ENCODE data around the gene PDE3B.

DNA sequence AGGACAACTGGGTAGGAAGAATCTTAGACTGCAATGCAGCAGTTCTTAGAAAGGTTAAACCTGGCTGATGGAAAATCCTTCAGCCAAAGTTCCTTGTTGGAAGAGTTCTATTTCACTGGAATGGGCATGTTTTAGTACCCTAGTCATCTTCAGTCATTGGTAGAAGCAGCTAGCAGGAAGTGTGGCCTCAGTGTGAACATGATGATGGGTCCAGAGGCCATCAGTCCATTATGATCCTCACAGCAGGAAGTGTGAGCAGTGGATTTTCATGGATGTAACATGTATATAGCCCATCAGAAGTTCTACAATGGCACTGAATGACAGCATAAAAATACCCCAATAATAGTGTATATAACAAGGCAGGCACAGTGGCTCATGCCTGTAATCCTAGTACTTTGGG lies 35.9 kb upstream of the PDE3B start:
- TF ChIP-seq, protein P1, sequence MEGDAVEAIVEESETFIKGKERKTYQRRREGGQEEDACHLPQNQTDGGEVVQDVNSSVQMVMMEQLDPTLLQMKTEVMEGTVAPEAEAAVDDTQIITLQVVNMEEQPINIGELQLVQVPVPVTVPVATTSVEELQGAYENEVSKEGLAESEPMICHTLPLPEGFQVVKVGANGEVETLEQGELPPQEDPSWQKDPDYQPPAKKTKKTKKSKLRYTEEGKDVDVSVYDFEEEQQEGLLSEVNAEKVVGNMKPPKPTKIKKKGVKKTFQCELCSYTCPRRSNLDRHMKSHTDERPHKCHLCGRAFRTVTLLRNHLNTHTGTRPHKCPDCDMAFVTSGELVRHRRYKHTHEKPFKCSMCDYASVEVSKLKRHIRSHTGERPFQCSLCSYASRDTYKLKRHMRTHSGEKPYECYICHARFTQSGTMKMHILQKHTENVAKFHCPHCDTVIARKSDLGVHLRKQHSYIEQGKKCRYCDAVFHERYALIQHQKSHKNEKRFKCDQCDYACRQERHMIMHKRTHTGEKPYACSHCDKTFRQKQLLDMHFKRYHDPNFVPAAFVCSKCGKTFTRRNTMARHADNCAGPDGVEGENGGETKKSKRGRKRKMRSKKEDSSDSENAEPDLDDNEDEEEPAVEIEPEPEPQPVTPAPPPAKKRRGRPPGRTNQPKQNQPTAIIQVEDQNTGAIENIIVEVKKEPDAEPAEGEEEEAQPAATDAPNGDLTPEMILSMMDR (IDR thresholded peaks at IDR 0.05 in 2 of 3, conservative IDR thresholded peaks at IDR 0.05 in 1 of 3; ENCODE audit: borderline replicate concordance in 1 of 3, insufficient read depth in 1 of 3, low read depth in 2 of 3, low read length in 2 of 3): no peak
- no peak for TF ChIP-seq POLR2A (IDR thresholded peaks at IDR 0.05; ENCODE audit: borderline replicate concordance, extremely low read depth, insufficient read depth, insufficient read length)
- no peak for TF ChIP-seq SP1 (IDR thresholded peaks at IDR 0.05; ENCODE audit: low read depth)
- no peak for TF ChIP-seq RAD21 (IDR thresholded peaks at IDR 0.05; ENCODE audit: low read depth)
- no peak for TF ChIP-seq POLR2AphosphoS5 (IDR thresholded peaks at IDR 0.05; ENCODE audit: low read depth, low read length)
